ENCODE data around the gene PRSS38.
"Not testable (repeated sequence)": the region's sequence is repeated elsewhere in the genome, so short reads cannot be mapped to it uniquely, and the experiment has no call there.

The PRSS38 gene

GRCh38 chr1:227846265-227846858 is 30.9 kb downstream of the PRSS38 start:
- no peak for DNase-seq

- DNase-seq, result not testable (repeated sequence)
Measured at GRCh38 chr1:227847046-227847445, 31.6 kb downstream of the PRSS38 start.

- no peak for DNase-seq
Measured at GRCh38 chr1:227848430-227848932, 33.0 kb downstream of the PRSS38 start.

- DNase-seq, result no peak
Measured at GRCh38 chr1:227849251-227849650, 33.8 kb downstream of the PRSS38 start.

- DNase-seq, result no peak
Measured at GRCh38 chr1:227854189-227854588, 38.7 kb downstream of the PRSS38 start.

- no peak for DNase-seq
Measured at GRCh38 chr1:227855687-227856086, 40.2 kb downstream of the PRSS38 start.

- DNase-seq, result no peak
Measured at GRCh38 chr1:227856147-227856858, 40.8 kb downstream of the PRSS38 start.

- no peak for DNase-seq
Measured at GRCh38 chr1:227864882-227865281, 49.4 kb downstream of the PRSS38 start.

- DNase-seq, result no peak
Measured at GRCh38 chr1:227869279-227869842, 53.9 kb downstream of the PRSS38 start.

GRCh38 chr1:227869851-227870305 is 54.4 kb downstream of the PRSS38 start:
- no peak for DNase-seq

- no peak for DNase-seq
Measured at GRCh38 chr1:227870366-227870765, 54.9 kb downstream of the PRSS38 start.

GRCh38 chr1:227871892-227872291 is 56.4 kb downstream of the PRSS38 start:
- not testable (repeated sequence) for DNase-seq

GRCh38 chr1:227877810-227878209 is 62.3 kb downstream of the PRSS38 start:
- not testable (repeated sequence) for DNase-seq

- DNase-seq, result no peak
Measured at GRCh38 chr1:227880342-227880924, 65.0 kb downstream of the PRSS38 start.

- DNase-seq, result no peak
Measured at GRCh38 chr1:227883073-227883520, 67.6 kb downstream of the PRSS38 start.

GRCh38 chr1:227883641-227884301 is 68.3 kb downstream of the PRSS38 start:
- DNase-seq, result no peak

- no peak for DNase-seq
Measured at GRCh38 chr1:227884370-227885134, 69.1 kb downstream of the PRSS38 start.

- no peak for DNase-seq
Measured at GRCh38 chr1:227885135-227885647, 69.7 kb downstream of the PRSS38 start.

GRCh38 chr1:227885648-227886502 is 70.4 kb downstream of the PRSS38 start:
- no peak for DNase-seq

GRCh38 chr1:227886503-227886961 is 71.1 kb downstream of the PRSS38 start:
- no peak for DNase-seq
